ENCODE data around the gene SYT4. TPM values are rescaled to one million over a fixed set of nuclear protein-coding genes. Genes with fewer than 3 reads are reported as not detected.
"Not testable (repeated sequence)": the region's sequence is repeated elsewhere in the genome, so short reads cannot be mapped to it uniquely, and the experiment has no call there.

The SYT4 gene
- total RNA-seq, 2 experiments from 2014 or later: not detected

DNA sequence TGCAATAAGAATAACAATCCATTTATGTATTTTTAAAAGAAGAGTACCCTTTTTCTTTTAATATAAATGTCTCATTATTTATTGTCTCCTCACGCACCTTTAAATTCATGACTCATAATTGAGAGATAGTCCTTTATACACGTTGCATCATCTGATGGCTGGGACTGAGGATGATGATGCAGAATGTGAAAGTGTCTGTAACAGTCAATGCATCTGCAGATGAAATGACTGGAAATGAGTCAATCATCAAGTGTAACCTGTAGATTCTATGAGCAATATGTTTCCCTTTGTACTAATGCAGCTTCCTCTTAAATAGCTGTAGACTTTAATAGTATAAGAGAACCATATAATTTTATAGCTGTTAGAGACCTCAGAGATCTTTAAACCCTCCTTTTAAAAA lies 26.1 kb upstream of the SYT4 start:
- intact Hi-C loops (cut with micrococcal nuclease): no loop called here
- Mint-ChIP-seq H3K4me1 (ENCODE audit: low read depth) (no peaks in the 10 kb centered on the region), H3K4me3 (no peak overlapping the region), H3K27ac (no peak overlapping the region), H3K27me3 (no peaks in the 10 kb centered on the region), H3K9me3 (peaks cover 6% of the 10 kb centered on the region), H3K36me3 (ENCODE audit: low read depth) (no peaks in the 10 kb centered on the region)
- TF ChIP-seq, protein P1, sequence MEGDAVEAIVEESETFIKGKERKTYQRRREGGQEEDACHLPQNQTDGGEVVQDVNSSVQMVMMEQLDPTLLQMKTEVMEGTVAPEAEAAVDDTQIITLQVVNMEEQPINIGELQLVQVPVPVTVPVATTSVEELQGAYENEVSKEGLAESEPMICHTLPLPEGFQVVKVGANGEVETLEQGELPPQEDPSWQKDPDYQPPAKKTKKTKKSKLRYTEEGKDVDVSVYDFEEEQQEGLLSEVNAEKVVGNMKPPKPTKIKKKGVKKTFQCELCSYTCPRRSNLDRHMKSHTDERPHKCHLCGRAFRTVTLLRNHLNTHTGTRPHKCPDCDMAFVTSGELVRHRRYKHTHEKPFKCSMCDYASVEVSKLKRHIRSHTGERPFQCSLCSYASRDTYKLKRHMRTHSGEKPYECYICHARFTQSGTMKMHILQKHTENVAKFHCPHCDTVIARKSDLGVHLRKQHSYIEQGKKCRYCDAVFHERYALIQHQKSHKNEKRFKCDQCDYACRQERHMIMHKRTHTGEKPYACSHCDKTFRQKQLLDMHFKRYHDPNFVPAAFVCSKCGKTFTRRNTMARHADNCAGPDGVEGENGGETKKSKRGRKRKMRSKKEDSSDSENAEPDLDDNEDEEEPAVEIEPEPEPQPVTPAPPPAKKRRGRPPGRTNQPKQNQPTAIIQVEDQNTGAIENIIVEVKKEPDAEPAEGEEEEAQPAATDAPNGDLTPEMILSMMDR (IDR thresholded peaks at IDR 0.05): no peak
- ATAC-seq (no peak), DNase-seq (no peak)
- POLR2A ChIA-PET: no interaction called here
- CTCF ChIA-PET: no interaction called here

DNA sequence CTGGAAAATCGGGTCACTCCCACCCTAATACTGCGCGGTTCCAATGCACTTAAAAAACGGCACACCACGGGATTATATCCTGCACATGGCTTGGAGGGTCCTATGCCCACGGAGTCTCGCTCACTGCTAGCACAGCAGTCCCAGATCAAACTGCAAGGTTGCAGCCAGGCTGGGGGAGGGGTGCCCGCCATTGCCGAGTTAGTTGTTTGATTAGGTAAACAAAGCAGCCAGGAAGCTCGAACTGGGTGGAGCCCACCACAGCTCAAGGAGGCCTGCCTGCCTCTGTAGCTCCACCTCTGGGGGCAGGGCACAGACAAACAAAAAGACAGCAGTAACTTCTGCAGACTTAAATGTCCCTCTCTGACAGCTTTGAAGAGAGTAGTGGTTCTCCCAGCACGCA lies 8.9 kb upstream of the SYT4 start:
- H3K27me3 Mint-ChIP-seq; H3K9me3 Mint-ChIP-seq; H3K4me1 Mint-ChIP-seq (ENCODE audit: low read depth); H3K4me3 Mint-ChIP-seq; H3K27ac Mint-ChIP-seq; DNase-seq; intact Hi-C loops (cut with micrococcal nuclease); H3K36me3 Mint-ChIP-seq (ENCODE audit: low read depth); POLR2A ChIA-PET; ATAC-seq; CTCF ChIA-PET: not testable (repeated sequence)

DNA sequence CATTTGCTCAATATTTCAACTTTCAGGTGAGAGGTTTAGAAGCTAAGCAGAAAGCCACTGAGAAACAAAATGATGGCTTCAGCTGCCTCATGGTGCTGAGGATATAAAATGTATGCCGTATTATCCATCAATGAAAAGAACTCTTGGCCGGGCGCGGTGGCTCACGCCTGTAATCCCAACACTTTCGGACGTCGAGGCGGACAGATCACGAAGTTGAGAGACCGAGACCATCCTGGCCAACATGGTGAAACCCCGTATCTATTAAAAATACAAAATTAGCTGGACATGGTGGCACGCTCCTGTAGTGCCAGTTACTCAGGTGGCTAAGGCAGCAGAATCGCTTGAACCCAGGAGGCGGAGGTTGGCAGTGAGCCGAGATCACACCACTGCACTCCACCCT lies 6.0 kb upstream of the SYT4 start:
- TF ChIP-seq, protein P1 (IDR thresholded peaks at IDR 0.05): no peak
- Mint-ChIP-seq H3K27ac (no peak overlapping the region), H3K36me3 (ENCODE audit: low read depth) (no peaks in the 10 kb centered on the region), H3K4me3 (no peak overlapping the region), H3K4me1 (ENCODE audit: low read depth) (no peaks in the 10 kb centered on the region), H3K9me3 (peaks cover 2% of the 10 kb centered on the region), H3K27me3 (no peaks in the 10 kb centered on the region)
- ATAC-seq: no peak
- intact Hi-C loops (cut with micrococcal nuclease): no loop called here
- POLR2A ChIA-PET: no interaction called here
- no peak for DNase-seq
- CTCF ChIA-PET: interaction anchor here (1.0 to 1.1 kb wide), 2 partner anchors 11 to 27 kb away, joined by 3 read pairs; no protein-coding TSS in a partner anchor

DNA sequence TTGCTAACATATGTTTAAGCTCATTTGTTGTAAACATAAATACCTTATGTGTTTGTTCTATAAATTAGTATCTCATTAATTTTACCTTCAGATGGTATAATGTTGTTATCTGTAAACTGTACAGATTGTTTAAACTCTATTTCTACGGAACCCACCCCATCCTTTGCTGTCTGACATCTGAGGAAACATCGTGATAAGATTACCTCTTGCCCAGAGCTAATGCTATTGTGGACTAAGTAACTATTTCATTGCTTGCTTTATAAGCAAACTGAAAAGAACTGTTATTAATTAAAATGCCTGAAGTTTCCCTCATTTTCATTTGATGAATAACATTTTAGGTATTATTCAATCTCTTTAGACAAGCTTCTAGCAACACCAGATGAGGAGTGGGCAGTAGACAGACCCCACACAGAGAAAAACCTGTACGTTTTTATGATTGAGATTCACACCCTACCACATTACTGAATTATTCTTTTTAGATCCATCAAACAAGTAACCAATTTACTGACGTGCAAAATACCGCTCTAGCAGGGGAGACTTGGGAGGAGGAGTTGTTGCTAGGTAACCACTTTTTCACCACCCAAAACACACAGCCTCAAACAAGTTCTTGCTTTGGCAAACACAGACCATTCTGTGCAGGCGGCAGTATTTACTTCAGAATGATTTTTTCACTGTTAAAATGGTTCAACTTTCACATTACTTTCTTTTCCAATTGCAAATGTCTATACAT lies 1.9 kb upstream of the SYT4 start:
- no peaks in the 10 kb centered on the region for H3K4me1 Mint-ChIP-seq (ENCODE audit: low read depth)
- intact Hi-C loops (cut with micrococcal nuclease): loop anchor here (10.0 kb wide), 1 partner anchor 974 kb away; no protein-coding TSS in a partner anchor

DNA sequence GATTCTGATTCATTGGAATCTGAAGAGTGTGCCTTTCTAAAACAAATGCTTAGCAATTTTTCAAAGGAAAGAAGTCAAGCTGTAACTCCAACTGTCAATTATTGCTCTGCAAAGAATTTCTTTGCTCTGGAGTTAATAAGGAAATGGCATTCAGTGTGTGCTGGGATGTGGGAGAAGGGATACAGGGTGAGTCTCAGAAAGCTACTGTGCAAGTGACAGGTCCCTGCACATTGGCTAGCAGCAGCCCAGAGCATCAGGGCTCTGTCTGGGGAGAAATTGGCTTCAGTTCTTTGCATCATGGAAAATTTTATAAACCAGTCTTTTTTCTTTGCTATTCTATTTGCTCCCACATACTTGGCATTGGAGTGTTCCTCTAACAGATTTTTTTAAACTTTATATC lies 1.1 kb upstream of the SYT4 start:
- TF ChIP-seq, protein P1 (IDR thresholded peaks at IDR 0.05): no peak
- ATAC-seq (no peak), DNase-seq (no peak)
- Mint-ChIP-seq H3K27ac (no peak overlapping the region), H3K27me3 (peaks cover 4% of the 10 kb centered on the region), H3K4me1 (ENCODE audit: low read depth) (no peaks in the 10 kb centered on the region), H3K9me3 (no peaks in the 10 kb centered on the region), H3K36me3 (ENCODE audit: low read depth) (no peaks in the 10 kb centered on the region), H3K4me3 (no peak overlapping the region)
- ChIA-PET POLR2A (no interaction called here), CTCF (no interaction called here)
- intact Hi-C loops (cut with micrococcal nuclease): loop anchor here (10.0 kb wide), 1 partner anchor 974 kb away; no protein-coding TSS in a partner anchor

More for the DNA sequence above, 1.9 kb upstream of the SYT4 start:
- Mint-ChIP-seq H3K4me3 (no peak overlapping the region), H3K9me3 (peaks cover 2% of the 10 kb centered on the region), H3K27ac (no peak overlapping the region), H3K27me3 (peaks cover 4% of the 10 kb centered on the region), H3K36me3 (ENCODE audit: low read depth) (no peaks in the 10 kb centered on the region)
- DNase-seq: no peak
- TF ChIP-seq, protein P1 (IDR thresholded peaks at IDR 0.05): no peak
- ChIA-PET CTCF (no interaction called here), POLR2A (no interaction called here)
- no peak for ATAC-seq
